Subcutaneous adipose tissue (tissue), 4 donors: Measurements from ENCODE around the gene CTDSPL. TPM values are rescaled to one million over a fixed set of nuclear protein-coding genes. Genes with fewer than 3 reads are reported as not detected.

Source experiments
- total RNA-seq, 4 donors: library from RNA; depleted of rRNA; stranded (reverse); fragments of >200 nt; gene quantifications; one replicate each; pipeline ENCODE4 v1.1.0, GENCODE V29; 2016
- TF ChIP-seq, protein P1 (sequence below): fragments of 450-650 bp; IDR thresholded peaks from one replicate; pipeline ENCODE4 v1.5.1; 2016; ENCODE audit warnings: low read depth, mild to moderate bottlenecking, control low read depth, antibody characterized with exemption, moderate library complexity

Gene CTDSPL
- total RNA-seq, 4 donors from 2014 or later: 29.0 to 34.8 (median 30.1) TPM

DNA sequence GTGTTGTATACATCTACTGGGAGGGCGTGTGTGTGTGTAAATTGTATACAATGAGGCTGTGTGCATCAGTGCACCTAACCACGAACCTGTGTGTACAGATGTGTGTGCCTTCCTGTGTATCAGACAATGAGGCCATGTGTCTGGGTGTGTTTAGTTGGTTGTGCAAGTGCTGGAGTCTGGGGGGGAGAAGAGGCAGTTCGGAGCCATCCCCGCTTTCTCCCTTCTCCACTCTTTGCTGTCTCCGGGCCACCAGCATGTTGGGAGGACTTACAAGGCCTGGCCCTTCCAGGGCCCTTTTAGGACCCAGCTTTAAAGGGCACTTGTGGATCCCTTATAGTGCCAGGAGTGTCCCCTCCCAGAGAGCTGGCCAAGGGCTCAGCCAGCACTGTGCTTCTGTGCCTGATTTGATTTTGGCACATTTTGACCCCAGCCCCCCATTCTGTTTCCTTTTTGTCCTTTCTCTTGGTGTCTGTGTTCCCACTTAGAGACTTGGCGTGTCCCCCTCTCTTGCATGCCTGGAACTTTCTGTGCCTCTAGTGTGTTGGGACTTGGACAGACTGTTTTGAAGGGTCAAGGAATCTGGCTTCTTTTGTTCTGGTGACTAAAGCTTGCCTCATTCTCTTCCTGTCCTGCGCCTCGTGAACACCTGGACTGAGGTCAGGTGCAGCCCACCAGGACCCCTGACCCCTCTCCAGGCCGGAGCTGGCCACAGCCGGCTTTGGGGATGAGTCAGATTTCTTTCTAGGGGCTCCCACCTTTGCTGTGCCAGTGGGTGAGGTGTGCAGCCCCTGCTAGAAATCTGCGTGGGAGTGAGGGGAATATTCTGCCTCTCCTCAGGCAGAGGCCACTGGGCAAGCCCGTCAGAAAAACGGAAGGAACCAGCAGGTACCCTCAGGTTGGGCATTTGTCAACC, 1.5 kb downstream of the CTDSPL start:
- TF ChIP-seq, protein P1, sequence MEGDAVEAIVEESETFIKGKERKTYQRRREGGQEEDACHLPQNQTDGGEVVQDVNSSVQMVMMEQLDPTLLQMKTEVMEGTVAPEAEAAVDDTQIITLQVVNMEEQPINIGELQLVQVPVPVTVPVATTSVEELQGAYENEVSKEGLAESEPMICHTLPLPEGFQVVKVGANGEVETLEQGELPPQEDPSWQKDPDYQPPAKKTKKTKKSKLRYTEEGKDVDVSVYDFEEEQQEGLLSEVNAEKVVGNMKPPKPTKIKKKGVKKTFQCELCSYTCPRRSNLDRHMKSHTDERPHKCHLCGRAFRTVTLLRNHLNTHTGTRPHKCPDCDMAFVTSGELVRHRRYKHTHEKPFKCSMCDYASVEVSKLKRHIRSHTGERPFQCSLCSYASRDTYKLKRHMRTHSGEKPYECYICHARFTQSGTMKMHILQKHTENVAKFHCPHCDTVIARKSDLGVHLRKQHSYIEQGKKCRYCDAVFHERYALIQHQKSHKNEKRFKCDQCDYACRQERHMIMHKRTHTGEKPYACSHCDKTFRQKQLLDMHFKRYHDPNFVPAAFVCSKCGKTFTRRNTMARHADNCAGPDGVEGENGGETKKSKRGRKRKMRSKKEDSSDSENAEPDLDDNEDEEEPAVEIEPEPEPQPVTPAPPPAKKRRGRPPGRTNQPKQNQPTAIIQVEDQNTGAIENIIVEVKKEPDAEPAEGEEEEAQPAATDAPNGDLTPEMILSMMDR: no peak

DNA sequence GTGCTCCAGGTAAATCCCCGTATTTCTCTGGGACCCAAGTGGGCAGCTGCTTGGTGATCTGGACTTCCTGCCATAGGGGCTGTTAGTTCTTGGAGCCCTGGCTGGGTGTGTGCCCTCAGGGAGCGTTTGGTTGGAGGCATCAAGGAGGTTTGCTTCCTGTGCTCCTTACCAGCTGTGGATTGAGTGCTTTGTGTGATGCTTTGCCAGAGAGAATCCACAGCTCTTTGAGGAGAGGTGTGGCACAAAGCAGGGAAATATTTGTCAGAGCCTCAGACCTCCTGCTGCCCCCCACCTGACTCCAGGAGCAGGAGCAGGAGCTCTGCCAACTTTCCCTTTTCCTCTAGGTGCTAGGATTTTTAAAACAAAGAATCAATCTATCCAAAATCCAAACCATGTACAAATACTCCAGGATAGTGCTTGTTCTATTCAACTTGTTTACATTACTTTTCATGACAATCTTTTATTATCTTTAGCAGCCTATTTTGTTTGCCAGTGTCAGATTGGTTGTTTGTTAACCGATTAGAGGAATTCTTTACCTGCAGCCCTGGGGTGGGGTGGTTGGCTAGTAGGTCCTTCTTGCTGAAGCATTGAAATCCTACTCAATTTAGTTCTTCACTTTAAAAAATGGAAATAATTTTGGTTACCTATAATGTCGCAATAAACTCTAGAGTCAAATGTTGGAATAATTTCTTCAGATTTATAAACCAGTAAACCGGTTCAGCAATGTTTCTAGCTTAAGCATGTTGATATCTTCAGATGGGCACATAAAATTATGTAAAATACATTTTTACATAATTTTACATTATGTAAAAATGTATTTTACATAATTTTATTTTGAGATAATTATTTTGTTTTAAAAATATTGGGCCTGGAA, 2.5 kb downstream of the CTDSPL start:
- TF ChIP-seq, protein P1: no peak

DNA sequence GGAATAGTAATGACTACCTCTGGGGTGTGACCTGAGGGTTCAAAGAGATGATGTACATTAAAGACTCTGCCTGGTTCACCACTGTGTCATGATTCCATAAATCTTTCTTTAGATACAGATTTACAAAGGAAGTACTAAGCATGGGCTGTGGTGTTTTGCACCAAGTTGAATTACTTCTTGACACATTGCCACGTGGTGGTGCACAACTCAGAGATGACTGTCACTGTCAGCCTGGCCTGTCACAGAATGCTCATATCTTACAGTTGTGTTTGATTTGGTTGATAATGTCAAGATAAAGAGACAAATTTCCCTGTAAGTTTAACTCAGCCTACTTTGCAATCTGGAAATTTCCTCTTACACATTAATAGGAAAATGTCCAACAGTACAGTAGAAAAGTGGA, 3.2 kb downstream of the CTDSPL start:
- TF ChIP-seq, protein P1: no peak

DNA sequence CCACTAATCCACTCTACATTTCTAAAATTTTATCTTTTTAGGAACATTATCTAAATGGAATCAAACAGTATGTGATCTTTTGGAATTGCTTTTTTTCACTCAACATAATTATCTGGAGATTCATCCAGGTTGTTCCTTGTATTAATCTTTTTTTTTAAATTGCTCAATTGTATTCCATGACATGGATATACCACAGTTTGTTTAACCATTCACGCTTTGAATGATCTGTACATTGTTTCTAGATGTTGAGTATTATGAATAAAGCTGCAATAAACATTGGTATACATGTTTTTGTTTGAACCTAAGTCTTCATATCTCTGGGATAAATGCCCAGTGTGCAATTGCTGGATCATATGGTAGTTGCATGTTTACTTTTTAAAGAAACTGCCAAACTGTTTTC, 5.5 kb downstream of the CTDSPL start:
- TF ChIP-seq, protein P1: no peak

DNA sequence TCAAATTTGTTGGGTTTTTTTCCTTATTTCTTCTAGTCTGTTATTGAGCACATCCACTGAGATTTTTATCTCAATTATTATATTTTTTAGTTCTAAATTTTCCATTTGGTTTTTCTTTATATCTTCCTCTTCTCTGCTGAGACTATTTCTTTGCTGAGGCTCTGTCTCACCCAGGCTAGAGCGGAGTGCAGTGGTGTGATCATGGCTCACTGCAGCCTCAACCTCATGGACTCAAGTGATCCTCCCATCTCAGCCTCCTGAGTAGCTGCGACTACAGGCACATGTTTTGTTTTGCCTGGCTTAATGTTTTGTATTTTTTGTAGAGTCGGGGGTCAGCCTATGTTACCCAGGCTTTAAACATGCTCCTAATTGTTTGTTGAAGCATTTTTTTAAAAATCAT, 10.2 kb downstream of the CTDSPL start:
- TF ChIP-seq, protein P1: no peak

DNA sequence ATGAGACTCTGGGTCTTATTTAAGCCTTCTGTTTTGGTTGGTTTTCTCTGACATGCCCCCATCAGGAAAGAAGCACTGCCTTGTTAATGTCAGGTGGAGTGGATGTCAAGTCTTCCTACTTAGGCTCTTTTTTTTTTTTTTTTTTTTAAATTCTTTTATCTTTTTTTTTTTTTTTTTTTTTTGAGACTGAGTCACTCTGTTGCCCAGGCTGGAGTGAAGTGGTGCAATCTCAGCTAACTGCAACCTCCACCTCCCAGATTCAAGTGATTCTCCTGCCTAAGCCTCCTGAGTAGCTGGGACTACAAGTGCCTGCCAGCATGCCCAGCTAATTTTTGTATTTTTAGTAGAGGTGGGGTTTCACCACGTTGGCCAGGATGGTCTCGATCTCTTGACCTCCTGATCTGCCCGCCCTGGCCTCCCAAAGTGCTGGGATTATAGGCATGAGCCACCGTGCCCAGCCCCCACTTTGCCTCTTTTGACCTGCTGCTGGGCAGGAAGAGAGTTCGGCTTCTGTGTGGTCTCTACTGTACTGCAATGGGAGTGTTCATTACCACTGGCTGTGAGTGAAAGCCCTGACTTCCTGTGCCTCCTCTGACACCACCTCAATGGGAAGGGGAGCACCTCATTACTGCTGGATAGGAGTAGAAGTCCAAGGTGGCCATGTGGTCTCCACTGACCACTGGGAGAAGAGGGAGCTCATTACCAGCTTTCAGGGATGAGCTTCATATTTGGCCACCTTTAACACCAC, 10.9 kb downstream of the CTDSPL start:
- TF ChIP-seq, protein P1: no peak
